ENCODE measurements around the gene CCN5.
A peak's percentile ranks its signal among the peaks of the same experiment; 100 is the strongest.

Gene CCN5

GRCh38 chr20:44737116-44737515, 21.9 kb downstream of the CCN5 start:
- no peak for DNase-seq (ENCODE audit: low read depth)

GRCh38 chr20:44738813-44739477, 23.8 kb downstream of the CCN5 start:
- peak; percentile 61 for DNase-seq (ENCODE audit: low read depth)

- no peak for DNase-seq (ENCODE audit: low read depth)
Measured at GRCh38 chr20:44739942-44740341, 24.8 kb downstream of the CCN5 start.

- DNase-seq (ENCODE audit: low read depth) = no peak
Measured at GRCh38 chr20:44742304-44743079, 27.3 kb downstream of the CCN5 start.

- no peak for DNase-seq (ENCODE audit: low read depth)
Measured at GRCh38 chr20:44743080-44743701, 28.0 kb downstream of the CCN5 start.

- no peak for DNase-seq (ENCODE audit: low read depth)
Measured at GRCh38 chr20:44743916-44744655, 28.9 kb downstream of the CCN5 start.

- DNase-seq (ENCODE audit: low read depth) = no peak
Measured at GRCh38 chr20:44745122-44745597, 30.0 kb downstream of the CCN5 start.

GRCh38 chr20:44745598-44746366, 30.6 kb downstream of the CCN5 start, which contains the start of gene KCNK15:
Gene KCNK15, plus strand, starts transcription at chr20:44745865. Its CDS starts 46 bp downstream, at chr20:44745911.
- DNase-seq (ENCODE audit: low read depth) = no peak

GRCh38 chr20:44746367-44747165, 31.4 kb downstream of the CCN5 start:
- no peak for DNase-seq (ENCODE audit: low read depth)

GRCh38 chr20:44747166-44748004, 32.2 kb downstream of the CCN5 start:
- peak; percentile 61 for DNase-seq (ENCODE audit: low read depth)

GRCh38 chr20:44748005-44748370, 32.8 kb downstream of the CCN5 start:
- no peak for DNase-seq (ENCODE audit: low read depth)

GRCh38 chr20:44750081-44750805, 35.1 kb downstream of the CCN5 start:
- no peak for DNase-seq (ENCODE audit: low read depth)

GRCh38 chr20:44752099-44752931, 37.1 kb downstream of the CCN5 start:
- no peak for DNase-seq (ENCODE audit: low read depth)

- no peak for DNase-seq (ENCODE audit: low read depth)
Measured at GRCh38 chr20:44754554-44754953, 39.4 kb downstream of the CCN5 start.

- DNase-seq (ENCODE audit: low read depth) = no peak
Measured at GRCh38 chr20:44756011-44756688, 41.0 kb downstream of the CCN5 start.

GRCh38 chr20:44756956-44757355, 41.8 kb downstream of the CCN5 start:
- no peak for DNase-seq (ENCODE audit: low read depth)

Measured in CMK (cell line).